K562 (cell line): Measurements from ENCODE around the gene ARHGEF33. TPM values are rescaled to one million over a fixed set of nuclear protein-coding genes. Genes with fewer than 3 reads are reported as not detected.

ENCODE experiments used
- ATAC-seq: fragments of 200-7000 bp; cut with Tn5 transposase; 3 replicates; pipeline ENCODE4 v1.9.1; 2020; ENCODE audit warnings: moderate library complexity
- BruUV-seq: library from RNA; stranded (reverse); fragments of 400-500 nt; replicated peaks from 2 replicates; lab custom pipeline; 2021; lab: Mats Ljungman, UMichigan
- CTCF ChIA-PET: fragments of 300-600 bp; formaldehyde crosslinking; extraction: SDS; loops from one replicate; lab custom pipeline; 2021; ENCODE audit warnings: low intra/inter-chr PET ratio; lab: Yijun Ruan, JAX
- POLR2A ChIA-PET: fragments of 300-600, 350-650 bp; sonication (Branson Sonifier 250); formaldehyde crosslinking; extraction: SDS; loops from one replicate; lab custom pipeline; 2021; ENCODE audit warnings: antibody characterized with exemption, inconsistent platforms; lab: Yijun Ruan, JAX
- DNase-seq, 4 experiments: peaks; one replicate each; pipeline versions ENCODE4 v3.0.0 to v3.0.0-alpha.2; 2011 to 2018; ENCODE audit warnings: low spot score in 3 of 4, mixed read lengths in 3 of 4; ENCODE audit errors: extremely low read depth in 1 of 4
- FAIRE-seq: peaks from 2 replicates; lab custom pipeline; 2011; peaks lifted over from hg19 to GRCh38; lab: Jason Lieb, UNC
- H2AFZ ChIP-seq: 2 replicates; pipeline ENCODE4 v1.6.0; 2011; ENCODE audit warnings: low read depth, low read length, control low read depth, inconsistent platforms
- H3K27ac ChIP-seq: fragments of 200-600 bp; 3 replicates; pipeline ENCODE4 v1.8.0; 2011; ENCODE audit warnings: low read depth, mild to moderate bottlenecking, control low read depth, inconsistent platforms, low read length, moderate library complexity, mixed read lengths; ENCODE audit errors: extremely low read depth
- H3K27me3 ChIP-seq, 2 experiments: fragments of 300-600 bp in 1 of 2; 2 replicates in 1 of 2; 3 replicates in 1 of 2; pipeline versions ENCODE4 v1.6.0 to v1.8.0; 2011; ENCODE audit warnings: inconsistent platforms in 2 of 2, low read length in 2 of 2, mild to moderate bottlenecking in 1 of 2, mixed read lengths in 1 of 2, moderate library complexity in 1 of 2; ENCODE audit not compliant: control insufficient read depth in 2 of 2, insufficient read depth in 2 of 2
- H3K36me3 ChIP-seq: fragments of 300-600 bp; 3 replicates; pipeline ENCODE4 v1.8.0; 2011; ENCODE audit warnings: mild to moderate bottlenecking, low read length, inconsistent platforms; ENCODE audit not compliant: control insufficient read depth, insufficient read depth
- H3K4me1 ChIP-seq, 2 experiments: fragments of 200-600 bp in 1 of 2; replicated peaks in 1 of 2; 2 replicates in 1 of 2; 3 replicates in 1 of 2; pipeline versions ENCODE4 v1.5.1 to v1.8.0; 2011; ENCODE audit warnings: inconsistent platforms in 2 of 2, low read length in 2 of 2, mild to moderate bottlenecking in 1 of 2, mixed read lengths in 1 of 2, moderate library complexity in 1 of 2; ENCODE audit not compliant: control insufficient read depth in 2 of 2, insufficient read depth in 2 of 2
- H3K4me2 ChIP-seq: 2 replicates; pipeline ENCODE4 v1.6.1; 2011; ENCODE audit warnings: low read length, control low read depth, inconsistent platforms, mixed read lengths; ENCODE audit not compliant: insufficient read depth
- H3K4me3 ChIP-seq: fragments of 200-600 bp; sonication (generic), shearing (Covaris generic); 2 replicates; pipeline ENCODE4 v1.5.1; 2016; ENCODE audit warnings: control low read depth, inconsistent platforms
- H3K79me2 ChIP-seq: fragments of 200-600 bp; 3 replicates; pipeline ENCODE4 v1.8.0; 2011; ENCODE audit warnings: low read length, inconsistent platforms; ENCODE audit not compliant: control insufficient read depth, insufficient read depth
- H3K9ac ChIP-seq, 2 experiments: 2 replicates each; pipeline versions ENCODE4 v1.6.0 to v1.6.1; 2011; ENCODE audit warnings: low read depth in 2 of 2, low read length in 2 of 2, control low read depth in 1 of 2, inconsistent platforms in 1 of 2, mild to moderate bottlenecking in 1 of 2, mixed read lengths in 1 of 2; ENCODE audit not compliant: insufficient read depth in 1 of 2
- H3K9me1 ChIP-seq: one replicate; pipeline ENCODE4 v1.6.0; 2011; ENCODE audit warnings: inconsistent platforms, mild to moderate bottlenecking, low read length, moderate library complexity; ENCODE audit not compliant: control insufficient read depth, insufficient read depth
- H3K9me3 ChIP-seq: replicated peaks from 2 replicates; pipeline ENCODE4 v1.5.1; 2011; ENCODE audit warnings: low read depth, low read length, inconsistent platforms; ENCODE audit not compliant: control insufficient read depth, insufficient read depth
- H4K20me1 ChIP-seq: replicated peaks from 2 replicates; pipeline ENCODE4 v1.6.1; 2011; ENCODE audit warnings: low read length, inconsistent platforms, mixed read lengths; ENCODE audit not compliant: control insufficient read depth, insufficient read depth
- ARID1B ChIP-seq: fragments of 450-650 bp; IDR thresholded peaks from 2 replicates; pipeline ENCODE4 v1.6.1; 2016; ENCODE audit warnings: antibody characterized with exemption, mild to moderate bottlenecking, inconsistent platforms
- BHLHE40 ChIP-seq: IDR thresholded peaks from 2 replicates; pipeline ENCODE4 v1.6.1; 2011; ENCODE audit warnings: low read length, improper control_type of control experiment
- CBFA2T3 ChIP-seq: fragments of 450-650 bp; IDR thresholded peaks from 2 replicates; pipeline ENCODE4 v1.6.1; 2017
- CTBP1 ChIP-seq: fragments of 450-650 bp; IDR thresholded peaks from 2 replicates; pipeline ENCODE4 v1.6.1; 2016; ENCODE audit warnings: borderline replicate concordance
- EP300 ChIP-seq: IDR thresholded peaks from 2 replicates; pipeline ENCODE4 v1.6.1; 2012; ENCODE audit warnings: low read length, improper control_type of control experiment
- KDM1A ChIP-seq, 2 experiments: fragments of 450-650 bp; IDR thresholded peaks; 2 replicates each; pipeline ENCODE4 v1.6.1; 2016; ENCODE audit warnings: mild to moderate bottlenecking in 2 of 2
- KLF16 ChIP-seq: IDR thresholded peaks from 2 replicates; pipeline ENCODE4 v1.6.1; 2016; ENCODE audit warnings: antibody characterized with exemption
- MEIS2 ChIP-seq: fragments of 450-650 bp; IDR thresholded peaks from 2 replicates; pipeline ENCODE4 v1.6.1; 2014; ENCODE audit warnings: mild to moderate bottlenecking; ENCODE audit not compliant: partially characterized antibody
- NR2C2 ChIP-seq, 2 experiments: fragments of 200-800 bp in 1 of 2; sonication (Bioruptor generic) in 1 of 2; sonication (generic) in 1 of 2; formaldehyde crosslinking in 1 of 2; IDR thresholded peaks; 2 replicates each; pipeline versions ENCODE4 v1.6.1 to v1.8.0; 2016 to 2022; ENCODE audit warnings: mild to moderate bottlenecking in 1 of 2, missing compliant biosample characterization in 1 of 2, missing genetic modification characterization in 1 of 2, missing genetic modification reagents in 1 of 2
- PML ChIP-seq: IDR thresholded peaks from 2 replicates; pipeline ENCODE4 v1.6.1; 2012; ENCODE audit warnings: low read length, inconsistent platforms
- POLR2AphosphoS2 ChIP-seq: IDR thresholded peaks from 2 replicates; pipeline ENCODE4 v1.6.1; 2012; ENCODE audit warnings: low read length, improper control_type of control experiment
- POLR2AphosphoS5 ChIP-seq: IDR thresholded peaks from 2 replicates; pipeline ENCODE4 v1.6.1; 2011; ENCODE audit warnings: mild to moderate bottlenecking, low read depth, low read length, moderate library complexity; ENCODE audit not compliant: control insufficient read depth, insufficient read depth
- SAFB2 ChIP-seq: fragments of 200-400 bp; formaldehyde crosslinking; IDR thresholded peaks from 2 replicates; pipeline ENCODE4 v1.6.1; 2018; ENCODE audit warnings: borderline replicate concordance, low read length, low read depth, moderate library complexity; ENCODE audit not compliant: severe bottlenecking
- SMARCE1 ChIP-seq: fragments of 450-650 bp; IDR thresholded peaks from 2 replicates; pipeline ENCODE4 v1.7.1; 2016; ENCODE audit warnings: mild to moderate bottlenecking
- SPI1 ChIP-seq: IDR thresholded peaks from 2 replicates; pipeline ENCODE4 v1.6.1; 2011; ENCODE audit warnings: low read depth, low read length, control low read depth, borderline replicate concordance
- STAT5A ChIP-seq: IDR thresholded peaks from 2 replicates; pipeline ENCODE4 v1.6.1; 2012; ENCODE audit warnings: low read length, inconsistent platforms, borderline replicate concordance
- TBL1XR1 ChIP-seq, 2 experiments: IDR thresholded peaks; 2 replicates each; pipeline ENCODE4 v1.6.1; 2012; ENCODE audit warnings: improper control_type of control experiment in 2 of 2, low read length in 2 of 2, mild to moderate bottlenecking in 1 of 2
- TCF3 ChIP-seq: sonication (generic); formaldehyde crosslinking; IDR thresholded peaks from 2 replicates; pipeline ENCODE4 v1.4.0; 2020; ENCODE audit warnings: mild to moderate bottlenecking, missing genetic modification reagents
- U2AF1 ChIP-seq: fragments of 200-400 bp; formaldehyde crosslinking; optimal IDR thresholded peaks from 2 replicates; pipeline ENCODE3; 2017; ENCODE audit warnings: mild to moderate bottlenecking, low read depth, low read length, moderate library complexity
- ZNF584 ChIP-seq: fragments of 200-800 bp; sonication (Bioruptor generic); IDR thresholded peaks from 2 replicates; pipeline ENCODE4 v1.6.1; 2016; ENCODE audit warnings: low read depth, mild to moderate bottlenecking, missing genetic modification characterization, missing compliant biosample characterization
- WGBS: fragments of 100-300 bp; shearing (Covaris generic); methylation state at CpG from one replicate; pipeline ENCODE4 v1.1.6; 2016; ENCODE audit warnings: low coverage, mixed read lengths; ENCODE audit not compliant: insufficient coverage; ENCODE audit errors: missing lambda C conversion rate; 5-methylcytosine and 5-hydroxymethylcytosine counted together
- in situ Hi-C: fragments of 300-500 bp; cut with MboI; formaldehyde crosslinking; loops from 4 replicates; pipeline ENCODE4 v1.15.0; 2018; ENCODE audit warnings: inconsistent platforms, mixed read lengths
- intact Hi-C: fragments of 100-400 bp; cut with micrococcal nuclease; formaldehyde crosslinking; loops from 2 replicates; pipeline ENCODE4 v1.14.2; 2022
- polyA plus RNA-seq, 8 experiments: library from polyadenylated mRNA; depleted of rRNA in 4 of 8; stranded (reverse) in 5 of 8; unstranded in 3 of 8; fragments of >200 nt; fragmentation: Nextera tagmentation in 2 of 8; fragmentation: Illumina TruSeq in 1 of 8; extraction: Ambion mirVana in 2 of 8; extraction: Trizol in 1 of 8; gene quantifications; 2 replicates each; pipeline versions ENCODE4 v1.2.1 to v1.2.3, GENCODE V29; 2011 to 2014; ENCODE audit warnings: inconsistent platforms in 1 of 8, missing spikeins in 1 of 8
- total RNA-seq, 7 experiments: library from RNA; depleted of rRNA in 6 of 7; stranded (reverse); fragments of >200 nt in 6 of 7; fragmentation: Illumina TruSeq in 2 of 7; extraction: Trizol in 2 of 7; gene quantifications; 2 replicates each; pipeline versions ENCODE4 v1.2.1 to v1.2.3, GENCODE V29; 2011 to 2021; ENCODE audit warnings: low replicate concordance in 1 of 7
- TF ChIP-seq, protein P1 (sequence below), 2 experiments: fragments of 150-350 bp in 1 of 2; IDR thresholded peaks; 2 replicates each; pipeline ENCODE4 v1.6.1; 2012 to 2016; ENCODE audit warnings: low read depth in 2 of 2, low read length in 2 of 2, mild to moderate bottlenecking in 1 of 2, moderate library complexity in 1 of 2

ARHGEF33 gene
- total and polyA plus RNA-seq, 9 of the 15 experiments (the other 6 are each of a cell fraction or from before 2014, with no cell fraction given): 0.01 to 0.08 (median 0.03) TPM; not detected in 5

GRCh38 chr2:38945911-38946310 lies 56.2 kb downstream of the ARHGEF33 start:
- DNase-seq: peak; percentile 15 to 74 (median 44)
- Histone ChIP-seq H3K4me1 (peaks cover 3 to 10% of the 10 kb centered on the region in 2 experiments; a peak in 3 of 5 replicates), H3K36me3 (no peaks in the 10 kb centered on the region), H3K27me3 (no peaks in the 10 kb centered on the region), H2AFZ (peak overlapping the region; percentile 53), H3K9ac (no peak overlapping the region), H3K9me3 (no peaks in the 10 kb centered on the region), H3K9me1 (no peaks in the 10 kb centered on the region), H4K20me1 (no peaks in the 10 kb centered on the region), H3K27ac (no peak overlapping the region), H3K79me2 (no peaks in the 10 kb centered on the region), H3K4me3 (no peak overlapping the region), H3K4me2 (no peak overlapping the region)
- BruUV-seq: no TSS peak
- POLR2A ChIA-PET: interaction anchor here (1.3 kb wide), 1 partner anchor 15 kb away, joined by 5 read pairs; no protein-coding TSS in a partner anchor
- 26% methylated on average over 5 of the region's 5 CpGs for WGBS
- CTCF ChIA-PET: no interaction called here
- FAIRE-seq: peak; percentile 74
- ATAC-seq: peak; percentile 72
- in situ Hi-C loops (loop anchor here (25.0 kb wide), 1 partner anchor 291 kb away; the partner anchor contains the start of gene CDKL4), intact Hi-C loops (loop anchor here (1.0 to 5.0 kb wide), 3 partner anchors 106 to 284 kb away; partner anchors contain the start of gene SOS1)
- TF ChIP-seq MEIS2 (peak; percentile 4), POLR2AphosphoS5 (peak; percentile 58; the same call in 1 of the 2 replicates), POLR2AphosphoS2 (no peak), SMARCE1 (peak; percentile 43; the same call in 1 of the 2 replicates), STAT5A (0 out of 2 replicates have a peak, but pooled peaks have one; percentile 53), ZNF584 (CRISPR knock-in tag) (peak; percentile 59; the same call in 1 of the 2 replicates), KLF16 (peak; percentile 74), SPI1 (peak; percentile 94), TCF3 (CRISPR knock-in tag) (peak; percentile 78), ARID1B (peak; percentile 69), CTBP1 (peak; percentile 38; the same call in 1 of the 2 replicates), NR2C2 (CRISPR knock-in tag; IDR thresholded peaks at IDR 0.05) (no peak), NR2C2 (tag; IDR thresholded peaks at IDR 0.05) (peak; percentile 56; the same call in 1 of the 2 replicates), BHLHE40 (no peak), TBL1XR1 (IDR thresholded peaks at IDR 0.05; ENCODE audit: low read length in 2 of 2) (0 out of 4 replicates have a peak, but pooled peaks of 1 of the 2 experiments have one; percentile 28), EP300 (peak; percentile 21; the same call in 1 of the 2 replicates), KDM1A (IDR thresholded peaks at IDR 0.05) (0 out of 4 replicates have a peak, but pooled peaks of 1 of the 2 experiments have one; percentile 18), U2AF1 (no peak), CBFA2T3 (peak; percentile 85), SAFB2 (no peak), PML (peak; percentile 69; the same call in 1 of the 2 replicates)
- TF ChIP-seq, protein P1, sequence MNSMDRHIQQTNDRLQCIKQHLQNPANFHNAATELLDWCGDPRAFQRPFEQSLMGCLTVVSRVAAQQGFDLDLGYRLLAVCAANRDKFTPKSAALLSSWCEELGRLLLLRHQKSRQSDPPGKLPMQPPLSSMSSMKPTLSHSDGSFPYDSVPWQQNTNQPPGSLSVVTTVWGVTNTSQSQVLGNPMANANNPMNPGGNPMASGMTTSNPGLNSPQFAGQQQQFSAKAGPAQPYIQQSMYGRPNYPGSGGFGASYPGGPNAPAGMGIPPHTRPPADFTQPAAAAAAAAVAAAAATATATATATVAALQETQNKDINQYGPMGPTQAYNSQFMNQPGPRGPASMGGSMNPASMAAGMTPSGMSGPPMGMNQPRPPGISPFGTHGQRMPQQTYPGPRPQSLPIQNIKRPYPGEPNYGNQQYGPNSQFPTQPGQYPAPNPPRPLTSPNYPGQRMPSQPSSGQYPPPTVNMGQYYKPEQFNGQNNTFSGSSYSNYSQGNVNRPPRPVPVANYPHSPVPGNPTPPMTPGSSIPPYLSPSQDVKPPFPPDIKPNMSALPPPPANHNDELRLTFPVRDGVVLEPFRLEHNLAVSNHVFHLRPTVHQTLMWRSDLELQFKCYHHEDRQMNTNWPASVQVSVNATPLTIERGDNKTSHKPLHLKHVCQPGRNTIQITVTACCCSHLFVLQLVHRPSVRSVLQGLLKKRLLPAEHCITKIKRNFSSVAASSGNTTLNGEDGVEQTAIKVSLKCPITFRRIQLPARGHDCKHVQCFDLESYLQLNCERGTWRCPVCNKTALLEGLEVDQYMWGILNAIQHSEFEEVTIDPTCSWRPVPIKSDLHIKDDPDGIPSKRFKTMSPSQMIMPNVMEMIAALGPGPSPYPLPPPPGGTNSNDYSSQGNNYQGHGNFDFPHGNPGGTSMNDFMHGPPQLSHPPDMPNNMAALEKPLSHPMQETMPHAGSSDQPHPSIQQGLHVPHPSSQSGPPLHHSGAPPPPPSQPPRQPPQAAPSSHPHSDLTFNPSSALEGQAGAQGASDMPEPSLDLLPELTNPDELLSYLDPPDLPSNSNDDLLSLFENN (IDR thresholded peaks at IDR 0.05; ENCODE audit: low read depth in 2 of 2, low read length in 2 of 2): 0 out of 4 replicates have a peak, but pooled peaks of 1 of the 2 experiments have one; percentile 42
